ENCODE data around the gene ABHD10. TPM values are rescaled to one million over a fixed set of nuclear protein-coding genes. Genes with fewer than 3 reads are reported as not detected.
A peak's percentile ranks its signal among the peaks of the same experiment; 100 is the strongest.

ABHD10 gene
- total and polyA plus RNA-seq, 4 experiments from 2014 or later, result 34.8 to 40.1 (median 38.7) TPM

DNA sequence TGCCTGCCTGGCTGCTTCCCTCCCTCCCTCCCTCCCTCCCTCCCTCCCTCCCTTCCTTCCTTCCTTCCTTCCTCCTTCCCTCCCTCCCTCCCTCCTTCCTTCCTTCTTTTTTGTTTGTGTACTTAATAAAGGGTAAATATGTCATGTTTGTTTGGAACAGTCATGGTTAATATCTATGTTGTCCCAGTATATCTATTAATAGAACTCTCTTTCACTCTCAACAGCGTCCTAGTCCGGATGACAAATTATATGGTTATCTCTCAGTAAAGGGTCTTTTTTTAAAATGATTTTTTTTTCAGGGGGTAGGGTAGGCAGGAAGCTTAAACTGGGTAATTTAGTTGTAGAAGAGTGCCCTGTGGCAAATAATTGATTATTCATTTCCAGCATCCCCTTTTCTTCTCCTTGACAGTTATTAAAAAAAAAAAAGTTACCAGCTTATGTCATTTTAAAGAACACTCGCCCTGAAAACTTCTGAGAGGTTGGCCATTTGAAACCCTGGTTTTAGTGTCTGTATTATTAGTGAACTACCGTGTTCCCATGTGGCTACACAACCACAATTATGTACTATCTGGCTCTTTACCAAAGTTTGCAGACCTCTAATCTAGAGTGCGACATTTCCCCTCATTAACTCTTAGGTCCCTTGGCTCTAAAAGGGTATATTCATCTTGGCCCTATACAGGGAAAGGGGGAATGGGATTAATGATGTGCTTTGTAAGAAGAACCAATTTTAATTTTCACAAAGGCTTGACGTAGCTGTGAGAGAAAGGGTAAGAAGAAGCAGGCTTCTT, 33.6 kb downstream of the ABHD10 start:
- Mint-ChIP-seq H3K27ac (no peak overlapping the region), H3K4me1 (peaks cover 5 to 12% (median 8%) of the 10 kb centered on the region in 4 donors), H3K27me3 (no peaks in the 10 kb centered on the region), H3K36me3 (no peaks in the 10 kb centered on the region), H3K9me3 (no peaks in the 10 kb centered on the region), H3K4me3 (peak overlapping the region in 1 of 8 donors; percentile 33)
- Histone ChIP-seq H3K4me1 (ENCODE audit: insufficient read depth, low read length) (peaks cover 4% of the 10 kb centered on the region), H3K4me3 (ENCODE audit: low read length in 2 of 2) (no peak overlapping the region), H3K27me3 (ENCODE audit: insufficient read depth, low read length) (no peaks in the 10 kb centered on the region), H3K27ac (ENCODE audit: low read depth, low read length) (no peak overlapping the region), H3K9me3 (ENCODE audit: control insufficient read depth in 1 of 2, low read length in 2 of 2) (no peaks in the 10 kb centered on the region), H3K36me3 (ENCODE audit: insufficient read depth, low read length) (no peaks in the 10 kb centered on the region)
- ChIA-PET CTCF (ENCODE audit: partially characterized antibody) (interaction anchor here (0.8 to 8.2 kb wide), 18 partner anchors 11 to 343 kb away, joined by 3 to 207 read pairs (median 10); partner anchors contain the start of genes ABHD10 and TAGLN3), POLR2A (ENCODE audit: partially characterized antibody) (interaction anchor here (0.6 to 2.0 kb wide), 4 partner anchors 23 to 296 kb away, joined by 3 to 10 read pairs (median 6); partner anchors contain the start of gene ABHD10)
- intact Hi-C loops (cut with micrococcal nuclease), result no loop called here
- DNase-seq, result no peak

- Mint-ChIP-seq H3K27me3 (no peaks in the 10 kb centered on the region), H3K4me3 (peak overlapping the region in 5 of 8 donors; percentile 3 to 51 (median 33)), H3K36me3 (no peaks in the 10 kb centered on the region), H3K27ac (peak overlapping the region in 3 of 7 donors; percentile 4 to 57 (median 56)), H3K4me1 (peaks cover 5 to 12% (median 8%) of the 10 kb centered on the region in 4 donors), H3K9me3 (no peaks in the 10 kb centered on the region)
- POLR2A ChIA-PET (ENCODE audit: partially characterized antibody), result interaction anchor here (0.6 to 2.0 kb wide), 8 partner anchors 14 to 297 kb away, joined by 3 to 10 read pairs (median 4); partner anchors contain the start of genes ABHD10 and PHLDB2
- Histone ChIP-seq H3K27ac (ENCODE audit: low read depth, low read length) (no peak overlapping the region), H3K27me3 (ENCODE audit: insufficient read depth, low read length) (no peaks in the 10 kb centered on the region), H3K36me3 (ENCODE audit: insufficient read depth, low read length) (no peaks in the 10 kb centered on the region), H3K4me3 (ENCODE audit: low read length in 2 of 2) (peak overlapping the region in 1 of 2 donors; percentile 19), H3K4me1 (ENCODE audit: insufficient read depth, low read length) (peaks cover 4% of the 10 kb centered on the region), H3K9me3 (ENCODE audit: control insufficient read depth in 1 of 2, low read length in 2 of 2) (no peaks in the 10 kb centered on the region)
- CTCF ChIA-PET (ENCODE audit: partially characterized antibody), result interaction anchor here (0.6 to 8.2 kb wide), 35 partner anchors 10 to 1506 kb away, joined by 3 to 207 read pairs (median 5); partner anchors contain the start of genes ABHD10 and TAGLN3
- intact Hi-C loops (cut with micrococcal nuclease), result loop anchor here (1.0 kb wide), 3 partner anchors 24 to 344 kb away; no protein-coding TSS in a partner anchor
- DNase-seq, result peak; percentile 46 to 54 (median 51)
These were observed 34.4 kb downstream of the ABHD10 start for GRCh38 chr3:112013058-112013783.

DNA sequence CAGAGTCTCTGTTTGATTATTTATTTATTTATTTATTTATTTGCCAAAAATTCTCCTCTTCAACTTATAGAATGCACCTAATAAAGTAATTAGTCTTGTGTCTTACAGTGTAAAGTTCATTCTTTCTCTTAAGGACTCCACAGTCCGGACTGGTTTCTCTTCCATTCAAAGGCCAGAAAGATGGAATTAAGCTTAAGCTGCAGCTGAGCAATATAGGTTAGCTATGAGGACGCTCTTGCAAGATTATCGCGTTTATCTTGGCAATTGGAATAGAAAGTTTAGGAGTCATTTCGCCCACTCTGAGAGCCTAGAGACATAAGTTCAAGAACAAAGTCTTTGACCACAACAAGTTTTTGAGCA, 34.9 kb downstream of the ABHD10 start:
- no peaks in the 10 kb centered on the region for H3K9me3 Mint-ChIP-seq
- H3K27me3 Mint-ChIP-seq, result no peaks in the 10 kb centered on the region
- no peak for DNase-seq
- H3K27me3 ChIP-seq (ENCODE audit: insufficient read depth, low read length), result no peaks in the 10 kb centered on the region
- POLR2A ChIA-PET (ENCODE audit: partially characterized antibody), result interaction anchor here (0.6 to 2.0 kb wide), 7 partner anchors 14 to 296 kb away, joined by 3 to 10 read pairs (median 4); partner anchors contain the start of genes ABHD10 and PHLDB2
- peaks cover 4% of the 10 kb centered on the region for H3K4me1 ChIP-seq (ENCODE audit: insufficient read depth, low read length)
- intact Hi-C loops (cut with micrococcal nuclease), result loop anchor here (1.0 kb wide), 3 partner anchors 24 to 344 kb away; no protein-coding TSS in a partner anchor
- H3K36me3 Mint-ChIP-seq, result no peaks in the 10 kb centered on the region
- H3K27ac Mint-ChIP-seq, result peak overlapping the region in 3 of 7 donors; percentile 4 to 57 (median 56)
- no peaks in the 10 kb centered on the region for H3K36me3 ChIP-seq (ENCODE audit: insufficient read depth, low read length)
- peak overlapping the region in 3 of 8 donors; percentile 22 to 31 (median 24) for H3K4me3 Mint-ChIP-seq
- H3K4me1 Mint-ChIP-seq, result peaks cover 5 to 12% (median 8%) of the 10 kb centered on the region in 4 donors
- CTCF ChIA-PET (ENCODE audit: partially characterized antibody), result interaction anchor here (0.6 to 8.2 kb wide), 32 partner anchors 10 to 1506 kb away, joined by 3 to 207 read pairs (median 6); partner anchors contain the start of genes ABHD10 and TAGLN3
- no peak overlapping the region for H3K27ac ChIP-seq (ENCODE audit: low read depth, low read length)
- no peak overlapping the region for H3K4me3 ChIP-seq (ENCODE audit: low read length in 2 of 2)
- H3K9me3 ChIP-seq (ENCODE audit: control insufficient read depth in 1 of 2, low read length in 2 of 2), result no peaks in the 10 kb centered on the region

- CTCF ChIA-PET (ENCODE audit: partially characterized antibody), result interaction anchor here (1.1 to 8.2 kb wide), 6 partner anchors 8 to 348 kb away, joined by 4 to 207 read pairs (median 24); no protein-coding TSS in a partner anchor
- POLR2A ChIA-PET (ENCODE audit: partially characterized antibody), result no interaction called here
- peaks cover 0 to 4% (median 0%) of the 10 kb centered on the region in 8 donors for H3K9me3 Mint-ChIP-seq
- H3K4me1 Mint-ChIP-seq, result peaks cover 5 to 12% (median 8%) of the 10 kb centered on the region in 4 donors
- H3K4me3 Mint-ChIP-seq, result no peak overlapping the region
- peaks cover 4% of the 10 kb centered on the region for H3K4me1 ChIP-seq (ENCODE audit: insufficient read depth, low read length)
- no peaks in the 10 kb centered on the region for H3K36me3 ChIP-seq (ENCODE audit: insufficient read depth, low read length)
- no peak overlapping the region for H3K4me3 ChIP-seq (ENCODE audit: low read length in 2 of 2)
- H3K27me3 ChIP-seq (ENCODE audit: insufficient read depth, low read length), result no peaks in the 10 kb centered on the region
- H3K36me3 Mint-ChIP-seq, result no peaks in the 10 kb centered on the region
- no peaks in the 10 kb centered on the region for H3K27me3 Mint-ChIP-seq
- DNase-seq, result no peak
- H3K27ac Mint-ChIP-seq, result no peak overlapping the region
- intact Hi-C loops (cut with micrococcal nuclease), result no loop called here
- no peak overlapping the region for H3K27ac ChIP-seq (ENCODE audit: low read depth, low read length)
- H3K9me3 ChIP-seq (ENCODE audit: control insufficient read depth in 1 of 2, low read length in 2 of 2), result no peaks in the 10 kb centered on the region
These were observed 38.3 kb downstream of the ABHD10 start for GRCh38 chr3:112017091-112017490.

DNA sequence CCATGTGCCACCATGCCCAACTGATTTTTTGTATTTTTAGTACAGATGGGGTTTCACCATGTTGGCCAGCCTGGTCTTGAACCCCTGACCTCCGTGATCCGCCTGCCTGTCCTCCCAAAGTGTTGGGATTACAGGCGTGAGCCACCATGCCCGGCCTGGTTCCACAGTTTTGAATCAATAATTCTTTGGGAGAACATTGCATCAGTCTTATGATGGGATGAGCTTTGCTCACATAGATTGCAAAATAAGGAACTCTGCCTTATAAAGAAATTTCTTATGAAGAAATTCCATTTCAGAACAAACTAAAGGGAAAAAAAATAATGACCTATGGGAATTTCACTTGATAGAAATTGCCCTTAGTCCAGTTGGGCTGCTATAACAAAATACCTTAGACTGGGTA, 39.9 kb downstream of the ABHD10 start:
- Histone ChIP-seq H3K9me3 (ENCODE audit: control insufficient read depth in 1 of 2, low read length in 2 of 2) (no peaks in the 10 kb centered on the region), H3K4me3 (ENCODE audit: low read length in 2 of 2) (no peak overlapping the region), H3K36me3 (ENCODE audit: insufficient read depth, low read length) (no peaks in the 10 kb centered on the region), H3K4me1 (ENCODE audit: insufficient read depth, low read length) (no peaks in the 10 kb centered on the region), H3K27ac (ENCODE audit: low read depth, low read length) (no peak overlapping the region), H3K27me3 (ENCODE audit: insufficient read depth, low read length) (no peaks in the 10 kb centered on the region)
- H3K4me1 Mint-ChIP-seq, result peaks cover 2 to 4% (median 3%) of the 10 kb centered on the region in 4 donors
- CTCF ChIA-PET (ENCODE audit: partially characterized antibody), result no interaction called here
- peaks cover 0 to 7% (median under 1%) of the 10 kb centered on the region in 8 donors for H3K9me3 Mint-ChIP-seq
- H3K27me3 Mint-ChIP-seq, result no peaks in the 10 kb centered on the region
- POLR2A ChIA-PET (ENCODE audit: partially characterized antibody), result interaction anchor here (1.0 kb wide), 1 partner anchor 33 kb away, joined by 3 read pairs; no protein-coding TSS in a partner anchor
- intact Hi-C loops (cut with micrococcal nuclease), result no loop called here
- no peak for DNase-seq
- no peak overlapping the region for H3K27ac Mint-ChIP-seq
- H3K36me3 Mint-ChIP-seq, result no peaks in the 10 kb centered on the region
- no peak overlapping the region for H3K4me3 Mint-ChIP-seq

DNA sequence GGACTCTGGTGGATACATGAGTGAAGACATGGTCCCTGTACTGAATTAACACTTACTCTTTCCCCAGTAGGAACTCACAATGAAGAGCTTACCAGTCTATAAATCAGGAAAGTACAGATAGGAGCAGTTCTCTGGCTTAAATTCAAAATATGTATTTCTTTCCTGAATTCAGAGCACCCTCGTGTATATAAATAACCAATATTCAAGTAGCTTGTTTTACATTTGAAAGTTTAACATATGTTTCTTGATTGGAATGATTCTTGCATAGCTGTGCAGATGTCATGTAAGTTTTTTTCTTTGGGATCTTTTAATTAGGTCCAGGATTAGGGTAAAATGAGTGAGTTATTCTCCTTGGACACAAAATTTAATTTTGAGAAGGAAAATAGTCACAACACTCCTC, 40.9 kb downstream of the ABHD10 start:
- CTCF ChIA-PET (ENCODE audit: partially characterized antibody), result interaction anchor here (0.7 kb wide), 1 partner anchor 52 kb away, joined by 3 read pairs; no protein-coding TSS in a partner anchor
- H3K4me3 ChIP-seq (ENCODE audit: low read length in 2 of 2), result no peak overlapping the region
- no peaks in the 10 kb centered on the region for H3K27me3 ChIP-seq (ENCODE audit: insufficient read depth, low read length)
- H3K27me3 Mint-ChIP-seq, result no peaks in the 10 kb centered on the region
- H3K36me3 Mint-ChIP-seq, result no peaks in the 10 kb centered on the region
- no peak overlapping the region for H3K4me3 Mint-ChIP-seq
- POLR2A ChIA-PET (ENCODE audit: partially characterized antibody), result no interaction called here
- intact Hi-C loops (cut with micrococcal nuclease), result no loop called here
- H3K4me1 Mint-ChIP-seq, result no peaks in the 10 kb centered on the region
- no peak for DNase-seq
- peaks cover 0 to 8% (median under 1%) of the 10 kb centered on the region in 8 donors for H3K9me3 Mint-ChIP-seq
- H3K4me1 ChIP-seq (ENCODE audit: insufficient read depth, low read length), result no peaks in the 10 kb centered on the region
- H3K27ac ChIP-seq (ENCODE audit: low read depth, low read length), result no peak overlapping the region
- no peaks in the 10 kb centered on the region for H3K9me3 ChIP-seq (ENCODE audit: control insufficient read depth in 1 of 2, low read length in 2 of 2)
- H3K27ac Mint-ChIP-seq, result no peak overlapping the region
- no peaks in the 10 kb centered on the region for H3K36me3 ChIP-seq (ENCODE audit: insufficient read depth, low read length)

Data from CD4-positive, alpha-beta memory T cell (primary cell).